K562 (cell line): ENCODE measurements around the gene NDUFS5. TPM values are rescaled to one million over a fixed set of nuclear protein-coding genes. Genes with fewer than 3 reads are reported as not detected.
A peak's percentile ranks its signal among the peaks of the same experiment; 100 is the strongest.

Experiments
- ATAC-seq: fragments of 200-7000 bp; cut with Tn5 transposase; 3 replicates; pipeline ENCODE4 v1.9.1; 2020; ENCODE audit warnings: moderate library complexity
- BruUV-seq: library from RNA; stranded (reverse); fragments of 400-500 nt; replicated peaks from 2 replicates; lab custom pipeline; 2021; lab: Mats Ljungman, UMichigan
- CTCF ChIA-PET: fragments of 300-600 bp; formaldehyde crosslinking; extraction: SDS; loops from one replicate; lab custom pipeline; 2021; ENCODE audit warnings: low intra/inter-chr PET ratio; lab: Yijun Ruan, JAX
- POLR2A ChIA-PET: fragments of 300-600, 350-650 bp; sonication (Branson Sonifier 250); formaldehyde crosslinking; extraction: SDS; loops from one replicate; lab custom pipeline; 2021; ENCODE audit warnings: antibody characterized with exemption, inconsistent platforms; lab: Yijun Ruan, JAX
- DNase-seq, 4 experiments: peaks; one replicate each; pipeline versions ENCODE4 v3.0.0 to v3.0.0-alpha.2; 2011 to 2018; ENCODE audit warnings: low spot score in 3 of 4, mixed read lengths in 3 of 4; ENCODE audit errors: extremely low read depth in 1 of 4
- FAIRE-seq: peaks from 2 replicates; lab custom pipeline; 2011; peaks lifted over from hg19 to GRCh38; lab: Jason Lieb, UNC
- H2AFZ ChIP-seq: 2 replicates; pipeline ENCODE4 v1.6.0; 2011; ENCODE audit warnings: low read depth, low read length, control low read depth, inconsistent platforms
- H3K27ac ChIP-seq: fragments of 200-600 bp; 3 replicates; pipeline ENCODE4 v1.8.0; 2011; ENCODE audit warnings: low read depth, mild to moderate bottlenecking, control low read depth, inconsistent platforms, low read length, moderate library complexity, mixed read lengths; ENCODE audit errors: extremely low read depth
- H3K27me3 ChIP-seq, 2 experiments: fragments of 300-600 bp in 1 of 2; 2 replicates in 1 of 2; 3 replicates in 1 of 2; pipeline versions ENCODE4 v1.6.0 to v1.8.0; 2011; ENCODE audit warnings: inconsistent platforms in 2 of 2, low read length in 2 of 2, mild to moderate bottlenecking in 1 of 2, mixed read lengths in 1 of 2, moderate library complexity in 1 of 2; ENCODE audit not compliant: control insufficient read depth in 2 of 2, insufficient read depth in 2 of 2
- H3K36me3 ChIP-seq: fragments of 300-600 bp; 3 replicates; pipeline ENCODE4 v1.8.0; 2011; ENCODE audit warnings: mild to moderate bottlenecking, low read length, inconsistent platforms; ENCODE audit not compliant: control insufficient read depth, insufficient read depth
- H3K4me1 ChIP-seq, 2 experiments: fragments of 200-600 bp in 1 of 2; replicated peaks in 1 of 2; 2 replicates in 1 of 2; 3 replicates in 1 of 2; pipeline versions ENCODE4 v1.5.1 to v1.8.0; 2011; ENCODE audit warnings: inconsistent platforms in 2 of 2, low read length in 2 of 2, mild to moderate bottlenecking in 1 of 2, mixed read lengths in 1 of 2, moderate library complexity in 1 of 2; ENCODE audit not compliant: control insufficient read depth in 2 of 2, insufficient read depth in 2 of 2
- H3K4me2 ChIP-seq: 2 replicates; pipeline ENCODE4 v1.6.1; 2011; ENCODE audit warnings: low read length, control low read depth, inconsistent platforms, mixed read lengths; ENCODE audit not compliant: insufficient read depth
- H3K4me3 ChIP-seq: fragments of 200-600 bp; sonication (generic), shearing (Covaris generic); 2 replicates; pipeline ENCODE4 v1.5.1; 2016; ENCODE audit warnings: control low read depth, inconsistent platforms
- H3K79me2 ChIP-seq: fragments of 200-600 bp; 3 replicates; pipeline ENCODE4 v1.8.0; 2011; ENCODE audit warnings: low read length, inconsistent platforms; ENCODE audit not compliant: control insufficient read depth, insufficient read depth
- H3K9ac ChIP-seq, 2 experiments: 2 replicates each; pipeline versions ENCODE4 v1.6.0 to v1.6.1; 2011; ENCODE audit warnings: low read depth in 2 of 2, low read length in 2 of 2, control low read depth in 1 of 2, inconsistent platforms in 1 of 2, mild to moderate bottlenecking in 1 of 2, mixed read lengths in 1 of 2; ENCODE audit not compliant: insufficient read depth in 1 of 2
- H3K9me1 ChIP-seq: one replicate; pipeline ENCODE4 v1.6.0; 2011; ENCODE audit warnings: inconsistent platforms, mild to moderate bottlenecking, low read length, moderate library complexity; ENCODE audit not compliant: control insufficient read depth, insufficient read depth
- H3K9me3 ChIP-seq: replicated peaks from 2 replicates; pipeline ENCODE4 v1.5.1; 2011; ENCODE audit warnings: low read depth, low read length, inconsistent platforms; ENCODE audit not compliant: control insufficient read depth, insufficient read depth
- H4K20me1 ChIP-seq: replicated peaks from 2 replicates; pipeline ENCODE4 v1.6.1; 2011; ENCODE audit warnings: low read length, inconsistent platforms, mixed read lengths; ENCODE audit not compliant: control insufficient read depth, insufficient read depth
- C11orf30 ChIP-seq: fragments of 450-650 bp; IDR thresholded peaks from 2 replicates; pipeline ENCODE4 v1.6.1; 2016; ENCODE audit warnings: low read depth, mild to moderate bottlenecking
- CBFA2T2 ChIP-seq: fragments of 450-650 bp; conservative IDR thresholded peaks from 2 replicates; pipeline ENCODE4 v1.6.1; 2017; ENCODE audit warnings: mild to moderate bottlenecking
- HCFC1 ChIP-seq: IDR thresholded peaks from 2 replicates; pipeline ENCODE4 v1.6.1; 2012; ENCODE audit warnings: low read depth, low read length, improper control_type of control experiment
- IRF1 ChIP-seq: sonication (generic); formaldehyde crosslinking; IDR thresholded peaks from 2 replicates; pipeline ENCODE4 v1.8.0; 2022; ENCODE audit warnings: missing genetic modification reagents, mild to moderate bottlenecking, borderline replicate concordance
- KLF10 ChIP-seq: fragments of 250-450 bp; sonication (Bioruptor Pico); IDR thresholded peaks from 2 replicates; pipeline ENCODE4 v1.6.1; 2021; ENCODE audit warnings: matching md5 sums
- MECOM ChIP-seq: fragments of 250-450 bp; sonication (Bioruptor Pico); IDR thresholded peaks from 2 replicates; pipeline ENCODE4 v1.8.0; 2022; ENCODE audit warnings: inconsistent platforms
- PTRF ChIP-seq: fragments of 450-650 bp; IDR thresholded peaks from 2 replicates; pipeline ENCODE4 v1.6.1; 2016; ENCODE audit warnings: mild to moderate bottlenecking, missing genetic modification characterization, missing compliant biosample characterization
- TCF15 ChIP-seq: fragments of 250-450 bp; sonication (Bioruptor Pico); IDR thresholded peaks from 2 replicates; pipeline ENCODE4 v1.8.0; 2022; ENCODE audit warnings: moderate library complexity, mild to moderate bottlenecking, inconsistent platforms
- ZNF551 ChIP-seq: fragments of 250-450 bp; sonication (Bioruptor Pico); IDR thresholded peaks from 2 replicates; pipeline ENCODE4 v1.5.0; 2021; ENCODE audit warnings: mild to moderate bottlenecking, moderate library complexity
- ZNF644 ChIP-seq: fragments of 200-800 bp; sonication (Bioruptor generic); IDR thresholded peaks from 2 replicates; pipeline ENCODE4 v1.6.1; 2016; ENCODE audit warnings: low read depth, missing genetic modification characterization, missing compliant biosample characterization
- WGBS: fragments of 100-300 bp; shearing (Covaris generic); methylation state at CpG from one replicate; pipeline ENCODE4 v1.1.6; 2016; ENCODE audit warnings: low coverage, mixed read lengths; ENCODE audit not compliant: insufficient coverage; ENCODE audit errors: missing lambda C conversion rate; 5-methylcytosine and 5-hydroxymethylcytosine counted together
- in situ Hi-C: fragments of 300-500 bp; cut with MboI; formaldehyde crosslinking; loops from 4 replicates; pipeline ENCODE4 v1.15.0; 2018; ENCODE audit warnings: inconsistent platforms, mixed read lengths
- intact Hi-C: fragments of 100-400 bp; cut with micrococcal nuclease; formaldehyde crosslinking; loops from 2 replicates; pipeline ENCODE4 v1.14.2; 2022
- polyA plus RNA-seq, 8 experiments: library from polyadenylated mRNA; depleted of rRNA in 4 of 8; stranded (reverse) in 5 of 8; unstranded in 3 of 8; fragments of >200 nt; fragmentation: Nextera tagmentation in 2 of 8; fragmentation: Illumina TruSeq in 1 of 8; extraction: Ambion mirVana in 2 of 8; extraction: Trizol in 1 of 8; gene quantifications; 2 replicates each; pipeline versions ENCODE4 v1.2.1 to v1.2.3, GENCODE V29; 2011 to 2014; ENCODE audit warnings: inconsistent platforms in 1 of 8, missing spikeins in 1 of 8
- total RNA-seq, 7 experiments: library from RNA; depleted of rRNA in 6 of 7; stranded (reverse); fragments of >200 nt in 6 of 7; fragmentation: Illumina TruSeq in 2 of 7; extraction: Trizol in 2 of 7; gene quantifications; 2 replicates each; pipeline versions ENCODE4 v1.2.1 to v1.2.3, GENCODE V29; 2011 to 2021; ENCODE audit warnings: low replicate concordance in 1 of 7
- TF ChIP-seq, protein P1 (sequence below): IDR thresholded peaks from 2 replicates; pipeline ENCODE4 v1.6.1; 2011; ENCODE audit not compliant: insufficient read length; ENCODE audit errors: extremely low read depth
- TF ChIP-seq, protein P2 (sequence below), 2 experiments: fragments of 450-650 bp; IDR thresholded peaks; 2 replicates each; pipeline ENCODE4 v1.6.1; 2016; ENCODE audit warnings: mild to moderate bottlenecking in 2 of 2, borderline replicate concordance in 1 of 2, low read depth in 1 of 2, moderate library complexity in 1 of 2

Gene NDUFS5
- total and polyA plus RNA-seq, 9 of the 15 experiments (the other 6 are each of a cell fraction or from before 2014, with no cell fraction given) = 499 to 2,737 (median 1,281) TPM

DNA sequence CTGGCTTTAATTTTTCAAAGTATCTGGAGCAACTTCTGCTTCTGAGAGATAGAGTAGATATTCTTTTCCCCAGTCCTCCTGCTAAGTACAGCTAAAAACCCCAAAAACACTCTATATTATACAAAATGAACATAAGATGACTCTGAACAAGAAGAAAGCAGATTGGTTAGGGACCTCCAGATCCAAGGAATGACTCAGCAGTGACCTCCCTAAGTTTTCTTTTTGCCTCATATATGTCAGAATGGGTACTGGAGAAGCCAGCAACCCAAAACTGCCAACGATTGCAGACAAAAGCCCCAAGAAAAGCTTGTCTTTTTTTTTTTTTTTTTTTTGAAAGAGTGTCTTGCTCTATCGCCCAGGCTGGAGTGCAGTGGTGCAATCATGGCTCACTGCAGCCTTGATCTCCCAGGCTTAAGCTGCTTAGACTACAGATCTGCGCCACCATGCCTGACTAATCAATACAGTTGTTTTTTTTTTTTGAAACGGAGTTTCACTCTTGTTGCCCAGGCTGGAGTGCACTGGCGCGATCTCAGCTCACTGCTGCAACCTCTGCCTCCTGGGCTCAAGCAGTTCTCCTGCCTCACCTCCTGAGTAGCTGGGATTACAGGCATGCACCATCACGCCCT lies 22.7 kb downstream of the NDUFS5 start:
- Histone ChIP-seq H3K27ac (no peak overlapping the region), H4K20me1 (no peaks in the 10 kb centered on the region), H3K79me2 (no peaks in the 10 kb centered on the region), H3K9ac (no peak overlapping the region), H3K9me3 (no peaks in the 10 kb centered on the region), H2AFZ (0 out of 2 replicates have a peak overlapping the region, but pooled peaks have one; percentile 16), H3K4me1 (peaks cover 27 to 29% of the 10 kb centered on the region in 2 experiments), H3K9me1 (peaks cover 3% of the 10 kb centered on the region), H3K27me3 (no peaks in the 10 kb centered on the region), H3K4me3 (no peak overlapping the region), H3K4me2 (no peak overlapping the region), H3K36me3 (no peaks in the 10 kb centered on the region; the same call in 2 of the 3 replicates)
- DNase-seq (peak in 2 of 4 experiments; percentile 27 to 36), FAIRE-seq (no peak), ATAC-seq (no peak)
- in situ Hi-C loops = no loop called here
- ChIA-PET CTCF (no interaction called here), POLR2A (interaction anchor here (0.6 to 1.4 kb wide), 3 partner anchors 13 to 1376 kb away, joined by 3 read pairs; partner anchors contain the start of gene NDUFS5)
- WGBS = 72% methylated on average over 7 of the region's 7 CpGs
- intact Hi-C loops = no loop called here
- BruUV-seq = no TSS peak
- TF ChIP-seq KLF10 (CRISPR knock-in tag) (no peak), PTRF (tag) (no peak), MECOM (CRISPR knock-in tag) (no peak), ZNF551 (CRISPR knock-in tag) (no peak), CBFA2T2 (no peak), C11orf30 (peak; percentile 35), HCFC1 (no peak), IRF1 (no peak), TCF15 (no peak), ZNF644 (tag) (no peak)
- TF ChIP-seq, protein P1, sequence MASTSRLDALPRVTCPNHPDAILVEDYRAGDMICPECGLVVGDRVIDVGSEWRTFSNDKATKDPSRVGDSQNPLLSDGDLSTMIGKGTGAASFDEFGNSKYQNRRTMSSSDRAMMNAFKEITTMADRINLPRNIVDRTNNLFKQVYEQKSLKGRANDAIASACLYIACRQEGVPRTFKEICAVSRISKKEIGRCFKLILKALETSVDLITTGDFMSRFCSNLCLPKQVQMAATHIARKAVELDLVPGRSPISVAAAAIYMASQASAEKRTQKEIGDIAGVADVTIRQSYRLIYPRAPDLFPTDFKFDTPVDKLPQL = no peak
- TF ChIP-seq, protein P2, sequence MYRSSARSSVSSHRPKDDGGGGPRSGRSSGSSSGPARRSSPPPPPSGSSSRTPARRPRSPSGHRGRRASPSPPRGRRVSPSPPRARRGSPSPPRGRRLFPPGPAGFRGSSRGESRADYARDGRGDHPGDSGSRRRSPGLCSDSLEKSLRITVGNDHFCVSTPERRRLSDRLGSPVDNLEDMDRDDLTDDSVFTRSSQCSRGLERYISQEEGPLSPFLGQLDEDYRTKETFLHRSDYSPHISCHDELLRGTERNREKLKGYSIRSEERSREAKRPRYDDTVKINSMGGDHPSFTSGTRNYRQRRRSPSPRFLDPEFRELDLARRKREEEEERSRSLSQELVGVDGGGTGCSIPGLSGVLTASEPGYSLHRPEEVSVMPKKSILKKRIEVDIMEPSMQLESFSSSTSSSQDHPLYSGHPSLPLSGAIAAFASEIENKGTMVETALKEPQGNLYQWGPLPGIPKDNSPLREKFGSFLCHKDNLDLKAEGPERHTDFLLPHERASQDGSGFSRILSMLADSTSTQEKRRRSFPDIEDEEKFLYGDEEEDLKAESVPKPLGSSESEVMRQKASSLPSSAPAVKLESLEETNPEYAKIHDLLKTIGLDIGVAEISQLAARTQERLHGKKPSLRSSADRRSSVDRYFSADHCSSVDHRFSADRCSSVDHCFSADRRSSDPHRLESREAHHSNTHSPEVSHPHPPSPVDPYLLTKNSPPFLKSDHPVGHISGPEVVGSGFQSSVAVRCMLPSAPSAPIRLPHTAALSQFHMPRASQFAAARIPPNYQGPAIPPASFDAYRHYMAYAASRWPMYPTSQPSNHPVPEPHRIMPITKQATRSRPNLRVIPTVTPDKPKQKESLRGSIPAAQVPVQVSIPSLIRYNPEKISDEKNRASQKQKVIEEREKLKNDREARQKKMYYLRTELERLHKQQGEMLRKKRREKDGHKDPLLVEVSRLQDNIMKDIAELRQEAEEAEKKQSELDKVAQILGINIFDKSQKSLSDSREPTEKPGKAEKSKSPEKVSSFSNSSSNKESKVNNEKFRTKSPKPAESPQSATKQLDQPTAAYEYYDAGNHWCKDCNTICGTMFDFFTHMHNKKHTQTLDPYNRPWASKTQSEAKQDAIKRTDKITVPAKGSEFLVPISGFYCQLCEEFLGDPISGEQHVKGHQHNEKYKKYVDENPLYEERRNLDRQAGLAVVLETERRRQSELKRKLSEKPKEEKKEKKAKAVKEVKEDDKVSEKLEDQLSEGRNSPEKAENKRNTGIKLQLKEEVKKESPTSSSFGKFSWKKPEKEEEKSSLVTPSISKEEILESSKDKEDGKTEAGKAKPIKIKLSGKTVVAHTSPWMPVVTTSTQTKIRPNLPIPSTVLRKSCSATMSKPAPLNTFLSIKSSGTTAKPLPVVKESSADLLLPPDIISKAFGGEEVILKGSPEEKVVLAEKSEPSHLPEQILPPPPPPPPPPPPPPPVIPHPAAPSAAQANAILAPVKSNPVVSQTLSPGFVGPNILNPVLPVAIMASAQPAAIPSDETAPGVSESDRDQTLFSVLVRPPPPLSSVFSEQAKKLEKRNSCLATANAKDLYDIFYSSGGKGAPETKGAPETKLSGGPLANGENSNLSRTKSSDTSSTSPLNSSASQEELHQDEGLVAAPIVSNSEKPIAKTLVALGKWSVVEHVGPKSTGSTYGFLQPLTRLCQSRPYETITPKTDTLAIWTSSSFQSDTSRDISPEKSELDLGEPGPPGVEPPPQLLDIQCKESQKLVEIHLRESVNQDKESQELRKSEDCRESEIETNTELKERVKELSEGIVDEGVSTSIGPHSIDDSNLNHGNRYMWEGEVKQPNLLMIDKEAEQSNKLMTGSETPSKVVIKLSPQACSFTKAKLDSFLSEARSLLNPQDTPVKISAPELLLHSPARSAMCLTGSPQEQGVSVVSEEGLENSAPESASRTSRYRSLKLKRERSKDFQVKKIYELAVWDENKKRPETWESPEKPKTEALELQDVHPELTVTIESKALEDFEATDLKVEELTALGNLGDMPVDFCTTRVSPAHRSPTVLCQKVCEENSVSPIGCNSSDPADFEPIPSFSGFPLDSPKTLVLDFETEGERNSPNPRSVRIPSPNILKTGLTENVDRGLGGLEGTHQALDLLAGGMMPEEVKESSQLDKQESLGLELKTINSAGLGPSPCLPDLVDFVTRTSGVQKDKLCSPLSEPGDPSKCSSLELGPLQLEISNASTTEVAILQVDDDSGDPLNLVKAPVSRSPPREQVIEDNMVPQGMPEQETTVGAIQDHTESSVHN (IDR thresholded peaks at IDR 0.05; ENCODE audit: borderline replicate concordance in 1 of 2, low read depth in 1 of 2) = no peak
